ENCODE measurements around the gene TTC23.

DNA sequence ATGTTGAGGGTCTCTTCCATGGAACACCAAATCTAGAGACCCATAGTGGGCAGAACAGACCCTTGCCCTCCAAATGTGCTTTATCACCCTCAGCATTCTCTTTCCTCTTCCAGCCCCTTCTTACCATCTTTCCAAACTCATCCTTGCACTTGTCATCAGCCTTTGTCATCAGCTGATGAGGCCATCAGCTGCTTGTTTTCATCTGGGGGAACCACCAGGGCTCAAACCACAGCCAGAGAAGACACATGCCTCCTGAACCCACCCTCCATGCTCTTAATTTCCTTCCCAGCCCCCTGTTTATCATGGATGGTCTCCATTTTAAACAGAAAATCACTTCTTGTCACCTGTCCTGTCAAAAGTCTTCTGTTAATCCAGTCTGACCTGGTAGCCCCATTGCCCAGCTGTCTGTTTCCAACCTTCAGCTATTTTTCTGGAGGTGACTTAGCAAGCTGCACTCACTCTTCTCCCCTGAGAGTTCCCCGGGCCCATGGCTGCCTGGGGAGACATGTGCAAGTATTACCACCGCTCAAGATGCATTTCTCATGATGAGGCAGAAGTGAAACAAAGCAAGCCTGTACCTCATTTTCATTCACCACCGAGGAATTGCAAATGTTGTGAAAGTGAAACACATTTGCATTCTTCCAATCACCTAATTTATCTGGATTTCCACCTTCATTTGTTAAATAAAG lies 159.2 kb downstream of the TTC23 start:
- TF ChIP-seq, protein P1, sequence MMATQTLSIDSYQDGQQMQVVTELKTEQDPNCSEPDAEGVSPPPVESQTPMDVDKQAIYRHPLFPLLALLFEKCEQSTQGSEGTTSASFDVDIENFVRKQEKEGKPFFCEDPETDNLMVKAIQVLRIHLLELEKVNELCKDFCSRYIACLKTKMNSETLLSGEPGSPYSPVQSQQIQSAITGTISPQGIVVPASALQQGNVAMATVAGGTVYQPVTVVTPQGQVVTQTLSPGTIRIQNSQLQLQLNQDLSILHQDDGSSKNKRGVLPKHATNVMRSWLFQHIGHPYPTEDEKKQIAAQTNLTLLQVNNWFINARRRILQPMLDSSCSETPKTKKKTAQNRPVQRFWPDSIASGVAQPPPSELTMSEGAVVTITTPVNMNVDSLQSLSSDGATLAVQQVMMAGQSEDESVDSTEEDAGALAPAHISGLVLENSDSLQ (IDR thresholded peaks at IDR 0.05): no peak
- TF ChIP-seq SP1 (IDR thresholded peaks at IDR 0.05) (no peak), FOXM1 (IDR thresholded peaks at IDR 0.05; ENCODE audit: borderline replicate concordance) (no peak), ELF4 (IDR thresholded peaks at IDR 0.05) (no peak), BHLHE40 (IDR thresholded peaks at IDR 0.05; ENCODE audit: borderline replicate concordance) (no peak), CTBP1 (IDR thresholded peaks at IDR 0.05; ENCODE audit: borderline replicate concordance) (no peak)

Data from HEK293T (cell line).